SH-SY5Y (cell line): ENCODE results near the gene HOXB5.

Experiments
- GATA2 ChIP-seq: IDR thresholded peaks from 2 replicates; pipeline ENCODE4 v1.6.1; 2011; ENCODE audit warnings: mild to moderate bottlenecking, low read depth, low read length
- GATA3 ChIP-seq: IDR thresholded peaks from 2 replicates; pipeline ENCODE4 v1.6.1; 2011; ENCODE audit warnings: low read depth, mild to moderate bottlenecking, low read length, moderate library complexity

DNA sequence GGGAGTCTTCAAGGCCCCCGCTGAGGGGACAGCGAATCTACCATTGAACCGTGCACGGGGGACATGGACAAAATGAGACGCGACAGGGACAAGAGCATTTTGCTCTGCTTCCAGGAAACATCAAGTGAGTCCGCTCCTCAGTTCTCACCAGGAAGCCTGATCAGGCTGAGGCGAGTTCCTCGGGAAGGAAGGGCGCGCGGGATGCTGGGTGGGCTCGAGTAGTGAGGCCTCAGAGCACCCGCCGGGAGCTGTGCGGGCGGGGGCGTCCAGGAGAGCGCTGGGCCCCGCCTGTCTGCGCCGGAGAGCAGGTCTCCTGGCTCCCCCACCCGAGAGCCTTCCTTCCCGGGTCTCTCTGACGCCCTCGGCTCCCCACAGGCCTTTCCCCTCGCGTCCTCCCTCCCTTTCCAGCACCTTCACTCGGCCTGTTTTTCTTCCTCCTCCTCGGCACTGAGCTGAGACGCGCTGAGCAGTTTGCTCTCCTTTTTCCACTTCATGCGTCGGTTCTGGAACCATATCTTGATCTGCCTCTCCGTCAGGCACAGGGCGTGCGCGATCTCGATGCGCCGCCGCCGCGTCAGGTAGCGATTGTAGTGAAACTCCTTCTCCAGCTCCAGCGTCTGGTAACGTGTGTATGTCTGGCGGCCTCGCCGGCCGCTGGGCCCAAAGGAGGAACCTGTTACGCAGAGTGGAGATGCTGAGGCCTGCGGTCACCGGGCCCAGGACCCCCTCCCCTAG is 2.6 kb upstream of the HOXB5 start:
- TF ChIP-seq GATA2 (no peak), GATA3 (no peak)
